Fibroblast of lung (primary cell): ENCODE data around the gene STX8.
"Not testable (repeated sequence)": the region's sequence is repeated elsewhere in the genome, so short reads cannot be mapped to it uniquely, and the experiment has no call there.

ENCODE experiments used
- EZH2 ChIP-seq: IDR thresholded peaks from 2 replicates; pipeline ENCODE4 v1.5.1; 2012; ENCODE audit warnings: low read length, control low read depth, mild to moderate bottlenecking; ENCODE audit errors: missing control alignments
- TF ChIP-seq, protein P1 (sequence below), 2 donors: IDR thresholded peaks in 1 of 2; conservative IDR thresholded peaks in 1 of 2; 1 replicate in 1 of 2; 2 replicates in 1 of 2; pipeline ENCODE4 v1.5.1; 2011 to 2012; ENCODE audit warnings: low read length in 2 of 2, control low read depth in 1 of 2, inconsistent platforms in 1 of 2, low read depth in 1 of 2, mild to moderate bottlenecking in 1 of 2

DNA sequence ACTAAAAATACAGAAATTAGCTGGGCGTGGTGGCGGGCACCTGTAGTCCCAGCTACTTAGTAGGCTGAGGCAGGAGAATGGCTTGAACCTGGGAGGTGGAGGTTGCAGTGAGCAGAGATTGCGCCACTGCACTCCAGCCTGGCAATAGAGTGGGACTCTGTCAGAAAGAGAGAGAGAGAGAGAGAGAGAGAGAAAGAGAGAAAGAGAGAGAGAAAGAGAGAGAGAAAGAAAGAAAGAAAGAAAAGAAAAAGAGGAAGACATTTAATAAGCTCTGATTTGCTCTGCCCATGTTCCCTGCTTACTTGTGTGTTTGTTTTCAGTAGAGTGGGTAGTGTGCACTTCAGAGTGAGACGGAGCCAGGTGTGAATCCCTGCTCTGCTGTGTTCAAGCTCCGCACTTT is 22.0 kb upstream of the STX8 start:
- TF ChIP-seq, protein P1, sequence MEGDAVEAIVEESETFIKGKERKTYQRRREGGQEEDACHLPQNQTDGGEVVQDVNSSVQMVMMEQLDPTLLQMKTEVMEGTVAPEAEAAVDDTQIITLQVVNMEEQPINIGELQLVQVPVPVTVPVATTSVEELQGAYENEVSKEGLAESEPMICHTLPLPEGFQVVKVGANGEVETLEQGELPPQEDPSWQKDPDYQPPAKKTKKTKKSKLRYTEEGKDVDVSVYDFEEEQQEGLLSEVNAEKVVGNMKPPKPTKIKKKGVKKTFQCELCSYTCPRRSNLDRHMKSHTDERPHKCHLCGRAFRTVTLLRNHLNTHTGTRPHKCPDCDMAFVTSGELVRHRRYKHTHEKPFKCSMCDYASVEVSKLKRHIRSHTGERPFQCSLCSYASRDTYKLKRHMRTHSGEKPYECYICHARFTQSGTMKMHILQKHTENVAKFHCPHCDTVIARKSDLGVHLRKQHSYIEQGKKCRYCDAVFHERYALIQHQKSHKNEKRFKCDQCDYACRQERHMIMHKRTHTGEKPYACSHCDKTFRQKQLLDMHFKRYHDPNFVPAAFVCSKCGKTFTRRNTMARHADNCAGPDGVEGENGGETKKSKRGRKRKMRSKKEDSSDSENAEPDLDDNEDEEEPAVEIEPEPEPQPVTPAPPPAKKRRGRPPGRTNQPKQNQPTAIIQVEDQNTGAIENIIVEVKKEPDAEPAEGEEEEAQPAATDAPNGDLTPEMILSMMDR (conservative IDR thresholded peaks at IDR 0.05 in 1 of 2, IDR thresholded peaks at IDR 0.05 in 1 of 2; ENCODE audit: low read depth in 1 of 2, low read length in 2 of 2) = not testable (repeated sequence)
- TF ChIP-seq EZH2 = not testable (repeated sequence)
